Measurements from ENCODE around the gene SEZ6L2. TPM values are rescaled to one million over a fixed set of nuclear protein-coding genes. Genes with fewer than 3 reads are reported as not detected.

Gene SEZ6L2
- total RNA-seq, 1 donor from 2014 or later, result 13.2 TPM

GRCh38 chr16:29922986-29923501, 23.7 kb upstream of the SEZ6L2 start:
- no peak for DNase-seq (ENCODE audit: low spot score, unreplicated experiment)
- no peak overlapping the region for H3K27ac Mint-ChIP-seq
- no peaks in the 10 kb centered on the region for H3K9me3 Mint-ChIP-seq (ENCODE audit: low read depth)
- H3K27me3 Mint-ChIP-seq, result no peaks in the 10 kb centered on the region
- H3K36me3 Mint-ChIP-seq (ENCODE audit: insufficient read depth), result peaks cover 1% of the 10 kb centered on the region
- H3K4me1 Mint-ChIP-seq (ENCODE audit: low read depth), result peaks cover 26% of the 10 kb centered on the region
- TF ChIP-seq CTCF (IDR thresholded peaks at IDR 0.05; ENCODE audit: unreplicated experiment), result no peak
- H3K4me3 Mint-ChIP-seq (ENCODE audit: low read depth), result no peak overlapping the region

- Mint-ChIP-seq H3K36me3 (ENCODE audit: insufficient read depth) (peaks cover 3% of the 10 kb centered on the region), H3K4me3 (ENCODE audit: low read depth) (no peak overlapping the region), H3K9me3 (ENCODE audit: low read depth) (no peaks in the 10 kb centered on the region), H3K27me3 (no peaks in the 10 kb centered on the region), H3K4me1 (ENCODE audit: low read depth) (peaks cover 20% of the 10 kb centered on the region), H3K27ac (no peak overlapping the region)
- no peak for DNase-seq (ENCODE audit: low spot score, unreplicated experiment)
- TF ChIP-seq CTCF (IDR thresholded peaks at IDR 0.05; ENCODE audit: unreplicated experiment), result no peak
Measured at GRCh38 chr16:29922326-29922725, 23.0 kb upstream of the SEZ6L2 start.

- no peak overlapping the region for H3K27ac Mint-ChIP-seq
Measured at GRCh38 chr16:29921034-29921385, 21.7 kb upstream of the SEZ6L2 start.

DNA sequence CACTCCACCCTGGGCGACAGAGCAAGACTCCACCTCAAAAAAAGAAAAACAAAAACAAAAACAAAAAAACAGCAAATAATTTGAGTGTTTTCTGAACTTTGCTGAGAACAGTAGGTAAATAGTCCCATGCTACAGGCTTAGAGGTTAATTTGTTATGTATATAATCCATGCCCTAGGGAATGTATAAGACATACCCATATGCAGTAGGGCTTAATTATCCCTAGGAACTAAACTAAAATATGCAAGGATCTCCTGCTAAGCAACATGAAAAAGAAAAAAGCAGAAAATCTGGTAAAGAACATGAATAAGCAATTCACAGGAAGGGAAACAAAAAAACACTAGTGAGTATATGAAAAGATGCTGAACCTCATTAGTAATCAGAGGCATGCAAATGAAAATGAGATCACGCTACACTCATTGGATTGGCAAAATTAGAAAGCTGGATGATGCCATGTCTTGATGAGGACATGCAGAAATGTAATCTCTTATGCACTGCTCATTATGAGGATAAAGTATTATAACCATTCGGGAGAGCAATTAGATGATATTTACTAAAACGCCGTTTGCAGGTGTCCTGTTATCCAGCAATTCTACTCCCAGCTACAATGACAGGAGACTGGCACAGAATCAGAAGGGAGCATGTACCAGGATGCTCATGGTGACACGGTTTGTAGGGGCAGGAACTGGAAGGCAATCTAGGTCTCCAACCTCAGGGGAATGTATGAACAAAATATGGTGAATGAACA, 21.1 kb upstream of the SEZ6L2 start:
- Mint-ChIP-seq H3K27ac (no peak overlapping the region), H3K27me3 (no peaks in the 10 kb centered on the region), H3K36me3 (ENCODE audit: insufficient read depth) (peaks cover 12% of the 10 kb centered on the region), H3K4me1 (ENCODE audit: low read depth) (peaks cover 12% of the 10 kb centered on the region), H3K9me3 (ENCODE audit: low read depth) (no peaks in the 10 kb centered on the region), H3K4me3 (ENCODE audit: low read depth) (no peak overlapping the region)
- no peak for DNase-seq (ENCODE audit: low spot score, unreplicated experiment)
- TF ChIP-seq CTCF (IDR thresholded peaks at IDR 0.05; ENCODE audit: unreplicated experiment), result no peak

More at GRCh38 chr16:29921034-29921385, 21.7 kb upstream of the SEZ6L2 start:
- peaks cover 8% of the 10 kb centered on the region for H3K36me3 Mint-ChIP-seq (ENCODE audit: insufficient read depth)
- H3K4me3 Mint-ChIP-seq (ENCODE audit: low read depth), result no peak overlapping the region
- no peak for TF ChIP-seq CTCF (IDR thresholded peaks at IDR 0.05; ENCODE audit: unreplicated experiment)
- peaks cover 8% of the 10 kb centered on the region for H3K4me1 Mint-ChIP-seq (ENCODE audit: low read depth)
- no peaks in the 10 kb centered on the region for H3K9me3 Mint-ChIP-seq (ENCODE audit: low read depth)
- DNase-seq (ENCODE audit: low spot score, unreplicated experiment), result no peak
- H3K27me3 Mint-ChIP-seq, result no peaks in the 10 kb centered on the region

- no peak for TF ChIP-seq CTCF (IDR thresholded peaks at IDR 0.05; ENCODE audit: unreplicated experiment)
- no peak overlapping the region for H3K27ac Mint-ChIP-seq
- no peaks in the 10 kb centered on the region for H3K27me3 Mint-ChIP-seq
- H3K9me3 Mint-ChIP-seq (ENCODE audit: low read depth), result no peaks in the 10 kb centered on the region
- peaks cover 4% of the 10 kb centered on the region for H3K4me1 Mint-ChIP-seq (ENCODE audit: low read depth)
- H3K36me3 Mint-ChIP-seq (ENCODE audit: insufficient read depth), result peaks cover 14% of the 10 kb centered on the region
- no peak overlapping the region for H3K4me3 Mint-ChIP-seq (ENCODE audit: low read depth)
- DNase-seq (ENCODE audit: low spot score, unreplicated experiment), result no peak
Measured at GRCh38 chr16:29916979-29917378, 17.6 kb upstream of the SEZ6L2 start.

Measured in progenitor cell of endocrine pancreas (in vitro differentiated cells).